HEK293 (cell line): ENCODE measurements around the gene RNF32.
"Not testable (repeated sequence)": the region's sequence is repeated elsewhere in the genome, so short reads cannot be mapped to it uniquely, and the experiment has no call there.

Experiments
- CTCF ChIA-PET: fragments of 350-600 bp; formaldehyde crosslinking; extraction: SDS; loops from one replicate; lab custom pipeline; 2021; ENCODE audit warnings: antibody characterized with exemption; lab: Yijun Ruan, JAX
- POLR2A ChIA-PET: fragments of 300-600 bp; formaldehyde crosslinking; extraction: SDS; loops from one replicate; lab custom pipeline; 2020; ENCODE audit warnings: antibody characterized with exemption, inconsistent platforms; lab: Yijun Ruan, JAX
- H3K27ac ChIP-seq: fragments of 200-500 bp; sonication (Bioruptor generic); 2 replicates; pipeline ENCODE4 v1.5.1; 2014; ENCODE audit warnings: low read depth, low read length, control low read depth, inconsistent platforms; ENCODE audit errors: extremely low read depth
- H3K36me3 ChIP-seq, 2 experiments: fragments of 200-500 bp in 1 of 2; sonication (Bioruptor generic) in 1 of 2; 1 replicate in 1 of 2; 2 replicates in 1 of 2; pipeline ENCODE4 v1.5.1; 2014 to 2017; ENCODE audit warnings: inconsistent platforms in 2 of 2, low read length in 2 of 2; ENCODE audit not compliant: control insufficient read depth in 2 of 2, insufficient read depth in 1 of 2
- H3K4me1 ChIP-seq: fragments of 200-500 bp; sonication (Bioruptor generic); 2 replicates; pipeline ENCODE4 v1.5.1; 2014; ENCODE audit warnings: mild to moderate bottlenecking, low read length, inconsistent platforms; ENCODE audit not compliant: control insufficient read depth, insufficient read depth
- H3K4me3 ChIP-seq: 2 replicates; pipeline ENCODE4 v1.5.1; 2011; ENCODE audit warnings: low read depth, mild to moderate bottlenecking, control low read depth, low read length, moderate library complexity
- H3K9me3 ChIP-seq: fragments of 200-500 bp; sonication (Bioruptor generic); 2 replicates; pipeline ENCODE4 v1.5.1; 2014; ENCODE audit warnings: low read depth, low read length, inconsistent platforms; ENCODE audit not compliant: control insufficient read depth, insufficient read depth
- RBAK ChIP-seq: fragments of 450-650 bp; formaldehyde crosslinking; IDR thresholded peaks from 2 replicates; pipeline ENCODE4 v1.5.1; 2016; ENCODE audit warnings: missing biosample characterization, missing genetic modification characterization
- ZFP41 ChIP-seq: fragments of 450-650 bp; formaldehyde crosslinking; IDR thresholded peaks from 2 replicates; pipeline ENCODE4 v1.5.1; 2016; ENCODE audit warnings: missing biosample characterization, missing genetic modification characterization, borderline replicate concordance
- ZNF24 ChIP-seq: fragments of 450-650 bp; formaldehyde crosslinking; IDR thresholded peaks from 2 replicates; pipeline ENCODE4 v1.5.1; 2016; ENCODE audit warnings: missing biosample characterization, missing genetic modification characterization
- ZNF433 ChIP-seq: fragments of 450-650 bp; formaldehyde crosslinking; IDR thresholded peaks from 2 replicates; pipeline ENCODE4 v1.5.1; 2016; ENCODE audit warnings: missing biosample characterization, missing genetic modification characterization, low read depth
- ZNF555 ChIP-seq: fragments of 450-650 bp; formaldehyde crosslinking; conservative IDR thresholded peaks from 2 replicates; pipeline ENCODE4 v1.5.1; 2017; ENCODE audit warnings: missing biosample characterization, mild to moderate bottlenecking, missing genetic modification characterization, inconsistent platforms
- ZNF558 ChIP-seq: fragments of 450-650 bp; formaldehyde crosslinking; IDR thresholded peaks from 2 replicates; pipeline ENCODE4 v1.5.1; 2016; ENCODE audit warnings: missing biosample characterization, missing genetic modification characterization
- ZNF629 ChIP-seq: fragments of 450-650 bp; formaldehyde crosslinking; IDR thresholded peaks from 2 replicates; pipeline ENCODE4 v1.5.1; 2017; ENCODE audit warnings: missing biosample characterization, missing genetic modification characterization
- ZNF654 ChIP-seq: fragments of 450-650 bp; formaldehyde crosslinking; IDR thresholded peaks from 2 replicates; pipeline ENCODE4 v1.5.1; 2016; ENCODE audit warnings: low read depth, missing biosample characterization, missing genetic modification characterization
- ZXDB ChIP-seq: fragments of 450-650 bp; formaldehyde crosslinking; IDR thresholded peaks from 2 replicates; pipeline ENCODE4 v1.5.1; 2016; ENCODE audit warnings: missing biosample characterization, missing genetic modification characterization
- TF ChIP-seq, protein P1 (sequence below): fragments of 450-650 bp; formaldehyde crosslinking; IDR thresholded peaks from 2 replicates; pipeline ENCODE4 v1.5.1; 2016; ENCODE audit warnings: missing biosample characterization, missing genetic modification characterization
- TF ChIP-seq, protein P2 (sequence below): IDR thresholded peaks from 2 replicates; pipeline ENCODE4 v1.6.1; 2011; ENCODE audit warnings: mild to moderate bottlenecking, low read depth, low read length, borderline replicate concordance
- TF ChIP-seq, protein P3 (sequence below): fragments of 450-650 bp; formaldehyde crosslinking; IDR thresholded peaks from 2 replicates; pipeline ENCODE4 v1.5.1; 2016; ENCODE audit warnings: missing biosample characterization, missing genetic modification characterization
- TF ChIP-seq, protein P4 (sequence below): fragments of 450-650 bp; formaldehyde crosslinking; IDR thresholded peaks from 2 replicates; pipeline ENCODE4 v1.5.1; 2016; ENCODE audit warnings: missing biosample characterization, missing genetic modification characterization, low read depth
- TF ChIP-seq, protein P5 (sequence below): fragments of 450-650 bp; formaldehyde crosslinking; IDR thresholded peaks from 2 replicates; pipeline ENCODE4 v1.5.1; 2016; ENCODE audit warnings: missing biosample characterization, missing genetic modification characterization
- TF ChIP-seq, protein P6 (sequence below): fragments of 450-650 bp; formaldehyde crosslinking; conservative IDR thresholded peaks from 2 replicates; pipeline ENCODE4 v1.5.1; 2016; ENCODE audit warnings: low read depth, missing biosample characterization, missing genetic modification characterization
- TF ChIP-seq, protein P7 (sequence below): fragments of 450-650 bp; formaldehyde crosslinking; IDR thresholded peaks from 2 replicates; pipeline ENCODE4 v1.5.1; 2016; ENCODE audit warnings: missing biosample characterization, missing genetic modification characterization

RNF32 gene

DNA sequence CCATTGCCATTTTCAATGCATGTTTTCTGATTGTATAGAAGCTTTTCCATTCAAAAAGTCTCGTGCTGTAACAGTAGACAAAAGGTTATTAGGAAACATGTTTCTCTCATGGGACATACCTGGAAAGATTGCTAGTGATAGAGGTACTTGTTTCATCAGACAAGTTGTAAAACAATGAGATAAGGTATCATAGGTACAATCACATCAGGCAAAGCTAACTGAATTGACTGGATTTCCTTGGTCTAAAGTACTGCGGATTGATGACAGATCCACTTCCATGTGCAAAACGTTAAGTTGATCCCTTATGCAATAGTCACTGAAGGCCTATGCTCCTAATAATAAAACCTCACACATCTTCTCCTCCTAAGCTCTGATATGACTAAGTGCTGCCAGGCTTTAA lies 6.5 kb upstream of the RNF32 start (continued):
- TF ChIP-seq, protein P1, sequence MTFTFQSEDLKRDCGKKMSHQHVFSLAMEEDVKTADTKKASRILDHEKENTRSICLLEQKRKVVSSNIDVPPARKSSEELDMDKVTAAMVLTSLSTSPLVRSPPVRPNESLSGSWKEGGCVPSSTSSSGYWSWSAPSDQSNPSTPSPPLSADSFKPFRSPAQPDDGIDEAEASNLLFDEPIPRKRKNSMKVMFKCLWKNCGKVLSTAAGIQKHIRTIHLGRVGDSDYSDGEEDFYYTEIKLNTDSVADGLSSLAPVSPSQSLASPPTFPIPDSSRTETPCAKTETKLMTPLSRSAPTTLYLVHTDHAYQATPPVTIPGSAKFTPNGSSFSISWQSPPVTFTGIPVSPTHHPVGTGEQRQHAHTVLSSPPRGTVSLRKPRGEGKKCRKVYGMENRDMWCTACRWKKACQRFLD (tag by site-specific recombination), result no peak
- TF ChIP-seq ZFP41 (tag by site-specific recombination), result no peak
- no peak for TF ChIP-seq RBAK (tag by site-specific recombination)
- TF ChIP-seq, protein P2, sequence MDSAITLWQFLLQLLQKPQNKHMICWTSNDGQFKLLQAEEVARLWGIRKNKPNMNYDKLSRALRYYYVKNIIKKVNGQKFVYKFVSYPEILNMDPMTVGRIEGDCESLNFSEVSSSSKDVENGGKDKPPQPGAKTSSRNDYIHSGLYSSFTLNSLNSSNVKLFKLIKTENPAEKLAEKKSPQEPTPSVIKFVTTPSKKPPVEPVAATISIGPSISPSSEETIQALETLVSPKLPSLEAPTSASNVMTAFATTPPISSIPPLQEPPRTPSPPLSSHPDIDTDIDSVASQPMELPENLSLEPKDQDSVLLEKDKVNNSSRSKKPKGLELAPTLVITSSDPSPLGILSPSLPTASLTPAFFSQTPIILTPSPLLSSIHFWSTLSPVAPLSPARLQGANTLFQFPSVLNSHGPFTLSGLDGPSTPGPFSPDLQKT, result no peak
- TF ChIP-seq, all 188 proteins: peak for 0

DNA sequence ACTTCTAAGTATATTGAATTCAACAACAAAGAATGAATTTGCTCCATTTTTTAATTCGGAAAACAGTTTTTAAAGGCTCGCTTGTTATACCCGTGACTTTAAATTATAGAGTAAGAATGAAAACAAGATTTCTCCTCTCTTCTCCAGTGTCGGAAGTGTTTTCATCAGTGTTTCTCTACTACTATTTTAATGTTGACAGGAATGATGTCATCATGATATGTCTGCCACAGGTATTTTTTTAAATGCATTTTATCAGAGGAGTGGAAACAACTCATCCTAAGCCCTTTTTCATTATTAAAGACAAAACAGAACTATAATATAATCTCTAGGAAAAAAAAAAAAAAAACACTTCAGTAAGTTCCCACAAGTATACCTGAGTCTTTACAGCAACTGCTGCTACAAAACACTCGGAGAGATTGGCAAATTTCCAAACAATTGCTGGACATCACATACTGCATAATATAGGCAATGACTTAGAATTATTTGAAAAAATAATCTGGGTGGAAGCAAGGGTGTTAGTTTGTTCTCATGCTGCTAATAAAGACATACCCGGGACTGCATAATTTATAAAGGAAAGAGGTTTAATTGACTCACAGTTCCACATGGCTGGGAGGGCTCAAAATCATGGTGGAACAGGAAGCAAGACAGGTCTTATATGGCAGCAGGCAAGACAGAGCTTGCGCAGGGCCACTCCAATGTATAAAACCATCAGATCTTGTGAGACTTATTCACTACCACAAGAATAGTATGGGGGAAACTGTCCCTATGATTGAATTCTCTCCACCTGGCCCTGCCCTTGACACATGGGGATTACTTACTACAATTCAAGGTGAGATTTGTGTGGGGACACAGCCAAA lies 4.8 kb upstream of the RNF32 start:
- CTCF ChIA-PET, result no interaction called here
- H3K27ac ChIP-seq, result no peak overlapping the region
- H3K9me3 ChIP-seq, result no peaks in the 10 kb centered on the region
- H3K4me3 ChIP-seq, result no peak overlapping the region
- no peaks in the 10 kb centered on the region for H3K4me1 ChIP-seq
- no peaks in the 10 kb centered on the region for H3K36me3 ChIP-seq
- TF ChIP-seq, protein P3, sequence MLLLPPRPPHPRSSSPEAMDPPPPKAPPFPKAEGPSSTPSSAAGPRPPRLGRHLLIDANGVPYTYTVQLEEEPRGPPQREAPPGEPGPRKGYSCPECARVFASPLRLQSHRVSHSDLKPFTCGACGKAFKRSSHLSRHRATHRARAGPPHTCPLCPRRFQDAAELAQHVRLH, result no peak
- TF ChIP-seq ZNF629 (tag by site-specific recombination) (no peak), ZNF24 (no peak)
- TF ChIP-seq, protein P4, sequence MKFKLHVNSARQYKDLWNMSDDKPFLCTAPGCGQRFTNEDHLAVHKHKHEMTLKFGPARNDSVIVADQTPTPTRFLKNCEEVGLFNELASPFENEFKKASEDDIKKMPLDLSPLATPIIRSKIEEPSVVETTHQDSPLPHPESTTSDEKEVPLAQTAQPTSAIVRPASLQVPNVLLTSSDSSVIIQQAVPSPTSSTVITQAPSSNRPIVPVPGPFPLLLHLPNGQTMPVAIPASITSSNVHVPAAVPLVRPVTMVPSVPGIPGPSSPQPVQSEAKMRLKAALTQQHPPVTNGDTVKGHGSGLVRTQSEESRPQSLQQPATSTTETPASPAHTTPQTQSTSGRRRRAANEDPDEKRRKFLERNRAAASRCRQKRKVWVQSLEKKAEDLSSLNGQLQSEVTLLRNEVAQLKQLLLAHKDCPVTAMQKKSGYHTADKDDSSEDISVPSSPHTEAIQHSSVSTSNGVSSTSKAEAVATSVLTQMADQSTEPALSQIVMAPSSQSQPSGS, result peak; percentile 60; the same call in 1 of the 2 replicates
- TF ChIP-seq, protein P5, sequence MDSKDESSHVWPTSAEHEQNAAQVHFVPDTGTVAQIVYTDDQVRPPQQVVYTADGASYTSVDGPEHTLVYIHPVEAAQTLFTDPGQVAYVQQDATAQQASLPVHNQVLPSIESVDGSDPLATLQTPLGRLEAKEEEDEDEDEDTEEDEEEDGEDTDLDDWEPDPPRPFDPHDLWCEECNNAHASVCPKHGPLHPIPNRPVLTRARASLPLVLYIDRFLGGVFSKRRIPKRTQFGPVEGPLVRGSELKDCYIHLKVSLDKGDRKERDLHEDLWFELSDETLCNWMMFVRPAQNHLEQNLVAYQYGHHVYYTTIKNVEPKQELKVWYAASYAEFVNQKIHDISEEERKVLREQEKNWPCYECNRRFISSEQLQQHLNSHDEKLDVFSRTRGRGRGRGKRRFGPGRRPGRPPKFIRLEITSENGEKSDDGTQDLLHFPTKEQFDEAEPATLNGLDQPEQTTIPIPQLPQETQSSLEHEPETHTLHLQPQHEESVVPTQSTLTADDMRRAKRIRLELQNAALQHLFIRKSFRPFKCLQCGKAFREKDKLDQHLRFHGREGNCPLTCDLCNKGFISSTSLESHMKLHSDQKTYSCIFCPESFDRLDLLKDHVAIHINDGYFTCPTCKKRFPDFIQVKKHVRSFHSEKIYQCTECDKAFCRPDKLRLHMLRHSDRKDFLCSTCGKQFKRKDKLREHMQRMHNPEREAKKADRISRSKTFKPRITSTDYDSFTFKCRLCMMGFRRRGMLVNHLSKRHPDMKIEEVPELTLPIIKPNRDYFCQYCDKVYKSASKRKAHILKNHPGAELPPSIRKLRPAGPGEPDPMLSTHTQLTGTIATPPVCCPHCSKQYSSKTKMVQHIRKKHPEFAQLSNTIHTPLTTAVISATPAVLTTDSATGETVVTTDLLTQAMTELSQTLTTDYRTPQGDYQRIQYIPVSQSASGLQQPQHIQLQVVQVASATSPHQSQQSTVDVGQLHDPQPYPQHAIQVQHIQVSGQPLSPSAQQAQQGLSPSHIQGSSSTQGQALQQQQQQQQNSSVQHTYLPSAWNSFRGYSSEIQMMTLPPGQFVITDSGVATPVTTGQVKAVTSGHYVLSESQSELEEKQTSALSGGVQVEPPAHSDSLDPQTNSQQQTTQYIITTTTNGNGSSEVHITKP, result no peak
- TF ChIP-seq, all 188 proteins: peak for 1
- POLR2A ChIA-PET, result no interaction called here

DNA sequence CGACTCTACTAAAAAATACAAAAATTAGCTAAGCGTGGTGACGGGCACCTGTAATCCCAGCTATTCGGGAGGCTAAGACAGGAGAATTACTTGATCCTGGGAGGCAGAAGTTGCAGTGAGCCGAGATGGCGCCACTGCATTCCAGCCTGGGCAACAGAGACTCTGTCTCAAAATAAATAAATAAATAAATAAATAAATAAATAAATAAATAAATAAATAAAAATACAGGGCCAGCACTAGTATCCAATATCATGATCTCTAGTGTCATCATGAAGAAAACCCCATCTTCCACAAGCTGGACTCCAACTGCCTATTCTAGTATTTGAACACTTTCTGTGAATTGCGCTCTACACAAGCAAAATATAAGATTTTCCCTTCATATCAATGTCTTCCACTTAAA lies 3.5 kb upstream of the RNF32 start:
- H3K27ac ChIP-seq, H3K4me3 ChIP-seq, H3K9me3 ChIP-seq, H3K4me1 ChIP-seq, CTCF ChIA-PET, POLR2A ChIA-PET, H3K36me3 ChIP-seq: not testable (repeated sequence)
- TF ChIP-seq, protein P6, sequence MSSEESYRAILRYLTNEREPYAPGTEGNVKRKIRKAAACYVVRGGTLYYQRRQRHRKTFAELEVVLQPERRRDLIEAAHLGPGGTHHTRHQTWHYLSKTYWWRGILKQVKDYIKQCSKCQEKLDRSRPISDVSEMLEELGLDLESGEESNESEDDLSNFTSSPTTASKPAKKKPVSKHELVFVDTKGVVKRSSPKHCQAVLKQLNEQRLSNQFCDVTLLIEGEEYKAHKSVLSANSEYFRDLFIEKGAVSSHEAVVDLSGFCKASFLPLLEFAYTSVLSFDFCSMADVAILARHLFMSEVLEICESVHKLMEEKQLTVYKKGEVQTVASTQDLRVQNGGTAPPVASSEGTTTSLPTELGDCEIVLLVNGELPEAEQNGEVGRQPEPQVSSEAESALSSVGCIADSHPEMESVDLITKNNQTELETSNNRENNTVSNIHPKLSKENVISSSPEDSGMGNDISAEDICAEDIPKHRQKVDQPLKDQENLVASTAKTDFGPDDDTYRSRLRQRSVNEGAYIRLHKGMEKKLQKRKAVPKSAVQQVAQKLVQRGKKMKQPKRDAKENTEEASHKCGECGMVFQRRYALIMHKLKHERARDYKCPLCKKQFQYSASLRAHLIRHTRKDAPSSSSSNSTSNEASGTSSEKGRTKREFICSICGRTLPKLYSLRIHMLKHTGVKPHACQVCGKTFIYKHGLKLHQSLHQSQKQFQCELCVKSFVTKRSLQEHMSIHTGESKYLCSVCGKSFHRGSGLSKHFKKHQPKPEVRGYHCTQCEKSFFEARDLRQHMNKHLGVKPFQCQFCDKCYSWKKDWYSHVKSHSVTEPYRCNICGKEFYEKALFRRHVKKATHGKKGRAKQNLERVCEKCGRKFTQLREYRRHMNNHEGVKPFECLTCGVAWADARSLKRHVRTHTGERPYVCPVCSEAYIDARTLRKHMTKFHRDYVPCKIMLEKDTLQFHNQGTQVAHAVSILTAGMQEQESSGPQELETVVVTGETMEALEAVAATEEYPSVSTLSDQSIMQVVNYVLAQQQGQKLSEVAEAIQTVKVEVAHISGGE (tag by site-specific recombination), result peak; percentile 60
- TF ChIP-seq, protein P7, sequence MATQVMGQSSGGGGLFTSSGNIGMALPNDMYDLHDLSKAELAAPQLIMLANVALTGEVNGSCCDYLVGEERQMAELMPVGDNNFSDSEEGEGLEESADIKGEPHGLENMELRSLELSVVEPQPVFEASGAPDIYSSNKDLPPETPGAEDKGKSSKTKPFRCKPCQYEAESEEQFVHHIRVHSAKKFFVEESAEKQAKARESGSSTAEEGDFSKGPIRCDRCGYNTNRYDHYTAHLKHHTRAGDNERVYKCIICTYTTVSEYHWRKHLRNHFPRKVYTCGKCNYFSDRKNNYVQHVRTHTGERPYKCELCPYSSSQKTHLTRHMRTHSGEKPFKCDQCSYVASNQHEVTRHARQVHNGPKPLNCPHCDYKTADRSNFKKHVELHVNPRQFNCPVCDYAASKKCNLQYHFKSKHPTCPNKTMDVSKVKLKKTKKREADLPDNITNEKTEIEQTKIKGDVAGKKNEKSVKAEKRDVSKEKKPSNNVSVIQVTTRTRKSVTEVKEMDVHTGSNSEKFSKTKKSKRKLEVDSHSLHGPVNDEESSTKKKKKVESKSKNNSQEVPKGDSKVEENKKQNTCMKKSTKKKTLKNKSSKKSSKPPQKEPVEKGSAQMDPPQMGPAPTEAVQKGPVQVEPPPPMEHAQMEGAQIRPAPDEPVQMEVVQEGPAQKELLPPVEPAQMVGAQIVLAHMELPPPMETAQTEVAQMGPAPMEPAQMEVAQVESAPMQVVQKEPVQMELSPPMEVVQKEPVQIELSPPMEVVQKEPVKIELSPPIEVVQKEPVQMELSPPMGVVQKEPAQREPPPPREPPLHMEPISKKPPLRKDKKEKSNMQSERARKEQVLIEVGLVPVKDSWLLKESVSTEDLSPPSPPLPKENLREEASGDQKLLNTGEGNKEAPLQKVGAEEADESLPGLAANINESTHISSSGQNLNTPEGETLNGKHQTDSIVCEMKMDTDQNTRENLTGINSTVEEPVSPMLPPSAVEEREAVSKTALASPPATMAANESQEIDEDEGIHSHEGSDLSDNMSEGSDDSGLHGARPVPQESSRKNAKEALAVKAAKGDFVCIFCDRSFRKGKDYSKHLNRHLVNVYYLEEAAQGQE (tag by site-specific recombination), result peak; percentile 31; the same call in 1 of the 2 replicates
- TF ChIP-seq ZNF555 (tag by site-specific recombination) (peak; percentile 42), ZXDB (0 out of 2 replicates have a peak, but pooled peaks have one; percentile 19), ZNF558 (tag by site-specific recombination) (0 out of 2 replicates have a peak, but pooled peaks have one; percentile 50), ZNF433 (tag by site-specific recombination) (0 out of 2 replicates have a peak, but pooled peaks have one; percentile 23), ZNF654 (tag by site-specific recombination) (0 out of 2 replicates have a peak, but pooled peaks have one; percentile 14)
